ENCODE measurements around the gene RBL2. TPM values are rescaled to one million over a fixed set of nuclear protein-coding genes. Genes with fewer than 3 reads are reported as not detected.

RBL2 gene
- total RNA-seq, 2 experiments from 2014 or later = 98.1 to 98.4 TPM

Other genes with a start within 250 kb of the RBL2 start
- 10 to 100 TPM; 56.4 to 63.4 TPM for gene AKTIP, start 68.7 kb downstream of the RBL2 start, total RNA-seq

All from CD8-positive, alpha-beta T cell (primary cell).